ENCODE results near the gene RNPS1. TPM values are rescaled to one million over a fixed set of nuclear protein-coding genes. Genes with fewer than 3 reads are reported as not detected.
A peak's percentile ranks its signal among the peaks of the same experiment; 100 is the strongest.

Gene RNPS1
- total RNA-seq, 4 donors from 2014 or later = 93.0 to 125 (median 114) TPM

GRCh38 chr16:2299121-2299914 lies 31.4 kb upstream of the RNPS1 start:
- 58 to 72% methylated on average over 2 to 8 of the region's 31 CpGs for WGBS, 2 donors
- H3K36me3 ChIP-seq = no peaks in the 10 kb centered on the region
- H3K4me3 ChIP-seq = no peak overlapping the region
- H3K27me3 ChIP-seq = no peaks in the 10 kb centered on the region
- no peaks in the 10 kb centered on the region for H3K9me3 ChIP-seq
- H3K4me1 ChIP-seq = peaks cover 0 to 5% (median 0%) of the 10 kb centered on the region in 3 donors
- TF ChIP-seq POLR2A (IDR thresholded peaks at IDR 0.05) (no peak), CTCF (IDR thresholded peaks at IDR 0.05) (no peak)
- intact Hi-C loops (cut with DNase I) = no loop called here
- no peak overlapping the region for H3K27ac ChIP-seq
- no peak for DNase-seq

- Histone ChIP-seq H3K4me1 (peaks cover 0 to 5% (median 0%) of the 10 kb centered on the region in 3 donors), H3K27ac (no peak overlapping the region), H3K36me3 (no peaks in the 10 kb centered on the region), H3K4me3 (no peak overlapping the region), H3K9me3 (no peaks in the 10 kb centered on the region), H3K27me3 (no peaks in the 10 kb centered on the region)
- intact Hi-C loops (cut with DNase I) = no loop called here
- DNase-seq = no peak
- 80% methylated on average over 6 of the region's 9 CpGs; no CpG with 5 or more reads in 1 of the 2 donors for WGBS, 2 donors
- TF ChIP-seq POLR2A (IDR thresholded peaks at IDR 0.05) (no peak), CTCF (IDR thresholded peaks at IDR 0.05) (no peak)
Observed at GRCh38 chr16:2298621-2299020, 30.7 kb upstream of the RNPS1 start.

- WGBS, 2 donors = no CpG with 5 or more reads among the region's 22 CpGs
- intact Hi-C loops (cut with DNase I) = no loop called here
- no peaks in the 10 kb centered on the region for H3K36me3 ChIP-seq
- no peak for DNase-seq
- peaks cover 0 to 5% (median 0%) of the 10 kb centered on the region in 3 donors for H3K4me1 ChIP-seq
- TF ChIP-seq CTCF (IDR thresholded peaks at IDR 0.05) (no peak), POLR2A (IDR thresholded peaks at IDR 0.05) (no peak)
- H3K4me3 ChIP-seq = no peak overlapping the region
- H3K27me3 ChIP-seq = no peaks in the 10 kb centered on the region
- H3K27ac ChIP-seq = no peak overlapping the region
- no peaks in the 10 kb centered on the region for H3K9me3 ChIP-seq
Observed at GRCh38 chr16:2297506-2297860, 29.6 kb upstream of the RNPS1 start.

- TF ChIP-seq CTCF (IDR thresholded peaks at IDR 0.05) (peak in 4 of 6 experiments; percentile 16 to 40 (median 24)), POLR2A (IDR thresholded peaks at IDR 0.05) (no peak)
- H3K4me1 ChIP-seq = peaks cover 0 to 5% (median 0%) of the 10 kb centered on the region in 3 donors
- intact Hi-C loops (cut with DNase I) = no loop called here
- H3K9me3 ChIP-seq = no peaks in the 10 kb centered on the region
- H3K4me3 ChIP-seq = no peak overlapping the region
- DNase-seq = no peak
- 90 to 91% methylated on average over 3 to 12 of the region's 23 CpGs for WGBS, 2 donors
- H3K27ac ChIP-seq = no peak overlapping the region
- no peaks in the 10 kb centered on the region for H3K27me3 ChIP-seq
- H3K36me3 ChIP-seq = peaks cover 0 to 3% (median 0%) of the 10 kb centered on the region in 3 donors
Observed at GRCh38 chr16:2296661-2297505, 29.0 kb upstream of the RNPS1 start.
